ENCODE data around the gene DIO3.
"Not testable (repeated sequence)": the region's sequence is repeated elsewhere in the genome, so short reads cannot be mapped to it uniquely, and the experiment has no call there.

The DIO3 gene

DNA sequence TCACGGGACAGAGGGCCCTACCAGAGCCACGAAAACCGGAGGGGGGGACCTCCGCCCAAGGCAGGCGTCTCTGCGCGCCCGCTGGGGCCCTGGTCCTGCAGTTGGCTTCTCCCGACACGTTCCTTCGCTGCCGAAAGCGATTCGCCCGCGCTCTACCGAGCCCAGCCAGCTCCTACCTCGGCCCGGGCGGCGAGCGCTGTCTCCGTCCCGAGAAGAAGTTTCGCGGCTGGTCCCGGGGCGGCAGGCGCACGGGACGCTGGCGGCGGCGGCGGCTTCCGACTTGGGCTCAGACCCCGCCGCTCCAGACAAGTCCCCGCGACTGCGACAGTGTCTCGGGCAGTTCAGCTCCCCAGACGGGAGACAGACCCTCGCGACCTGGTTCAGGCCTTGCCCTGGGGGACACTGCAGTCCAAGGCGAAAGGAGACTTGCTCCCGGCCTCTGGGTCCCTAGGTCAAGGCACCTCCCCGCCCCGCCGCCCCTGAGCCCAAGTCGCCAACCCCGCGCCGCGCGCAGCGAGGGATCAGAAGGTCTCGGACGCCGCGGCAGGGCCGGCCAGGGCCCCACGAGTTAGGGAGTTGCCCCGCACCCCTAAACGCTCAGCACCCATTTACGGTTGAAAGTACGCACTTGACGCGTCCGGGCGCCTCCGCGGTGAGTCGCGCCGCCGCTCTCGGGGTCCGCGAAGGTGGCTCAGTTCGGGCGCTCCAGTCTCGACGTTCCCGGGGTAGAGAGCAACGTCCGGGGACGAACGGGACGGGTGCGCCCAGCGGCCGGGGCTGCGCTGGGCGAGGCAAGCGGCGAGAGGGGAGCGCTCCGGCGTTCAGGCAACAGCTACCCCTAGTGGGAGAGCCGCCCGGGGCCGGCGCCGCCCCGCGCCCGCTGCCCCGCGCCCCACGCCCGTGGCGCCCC lies 1.4 kb upstream of the DIO3 start:
- no peak for DNase-seq

DNA sequence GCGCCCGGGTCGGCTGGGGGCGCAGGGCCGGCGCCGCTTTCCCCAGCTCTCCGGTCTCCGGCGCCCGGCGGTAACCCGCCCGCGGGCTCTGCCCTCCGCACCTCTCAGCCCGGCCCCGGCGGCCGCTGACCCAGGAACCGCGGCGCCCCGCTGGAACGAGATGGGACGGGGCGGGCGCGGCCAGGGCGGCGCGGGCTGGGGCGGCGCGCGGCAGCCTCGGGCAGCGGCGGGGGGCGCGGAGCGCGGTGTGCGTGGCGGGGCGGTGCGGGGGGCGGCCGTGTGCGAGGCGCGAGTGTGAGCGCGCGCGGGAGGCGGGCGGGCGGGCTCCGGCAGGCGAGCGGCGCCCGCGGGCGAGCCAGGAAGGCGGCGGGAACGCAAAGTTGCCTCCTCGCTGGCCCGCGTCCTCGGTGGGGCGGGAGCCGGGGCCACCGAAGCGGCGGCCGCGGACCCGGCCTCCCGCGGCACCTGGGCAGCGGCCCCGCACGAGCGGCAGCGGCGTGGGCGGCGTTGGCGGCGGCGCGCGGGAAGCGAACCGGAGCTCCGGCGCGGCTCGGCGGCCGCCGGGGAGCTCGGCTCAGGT lies 671 bp upstream of the DIO3 start:
- DNase-seq = no peak

DNA sequence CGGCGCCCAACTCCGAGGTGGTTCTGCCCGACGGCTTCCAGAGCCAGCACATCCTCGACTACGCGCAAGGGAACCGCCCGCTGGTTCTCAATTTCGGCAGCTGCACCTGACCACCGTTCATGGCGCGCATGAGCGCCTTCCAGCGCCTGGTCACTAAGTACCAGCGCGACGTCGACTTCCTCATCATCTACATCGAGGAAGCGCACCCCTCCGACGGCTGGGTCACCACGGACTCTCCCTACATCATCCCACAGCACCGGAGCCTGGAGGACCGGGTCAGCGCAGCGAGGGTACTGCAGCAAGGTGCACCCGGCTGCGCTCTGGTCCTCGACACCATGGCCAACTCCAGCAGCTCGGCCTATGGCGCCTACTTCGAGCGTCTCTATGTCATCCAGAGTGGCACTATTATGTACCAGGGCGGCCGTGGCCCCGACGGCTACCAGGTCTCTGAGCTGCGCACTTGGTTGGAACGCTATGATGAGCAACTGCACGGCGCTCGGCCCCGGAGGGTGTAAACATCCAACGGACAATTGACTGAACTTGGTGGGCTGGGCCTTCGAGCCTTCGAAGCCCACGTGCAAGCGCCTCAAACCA lies 699 bp downstream of the DIO3 start:
- no peak for DNase-seq

DNA sequence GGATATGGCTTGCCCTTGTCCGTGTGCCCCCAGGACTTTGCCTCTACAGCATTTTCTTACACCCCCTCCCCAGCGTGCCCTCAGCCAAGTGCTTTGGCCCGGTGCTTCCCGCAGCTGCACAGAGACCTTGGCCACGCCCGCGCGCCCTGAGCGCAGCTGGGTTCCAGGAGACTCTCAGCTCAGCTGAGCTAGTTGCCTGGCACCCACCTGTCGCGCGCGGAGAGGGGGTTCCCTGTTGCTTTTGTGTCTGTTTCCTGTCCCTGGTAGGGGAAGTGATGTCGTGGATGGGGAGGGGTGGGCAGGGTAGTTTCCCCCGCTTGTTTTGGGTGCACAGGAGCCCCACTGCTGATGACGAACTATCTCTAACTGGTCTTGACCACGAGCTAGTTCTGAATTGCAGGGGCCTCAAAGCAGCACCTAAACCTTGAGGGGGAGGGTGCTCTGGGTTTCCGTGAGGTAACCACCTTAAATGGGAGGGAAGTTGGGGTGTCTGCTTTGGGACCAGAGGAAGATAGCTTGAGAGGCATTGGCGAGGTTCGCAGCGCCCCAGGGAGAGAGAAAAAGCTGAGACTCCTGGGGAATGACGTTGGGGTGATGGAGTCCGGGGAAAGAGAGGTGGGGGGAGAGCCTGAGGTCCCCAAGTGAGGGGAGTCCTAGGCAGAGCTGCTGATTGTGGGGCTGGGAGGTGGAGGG lies 1.5 kb downstream of the DIO3 start:
- DNase-seq = no peak

DNA sequence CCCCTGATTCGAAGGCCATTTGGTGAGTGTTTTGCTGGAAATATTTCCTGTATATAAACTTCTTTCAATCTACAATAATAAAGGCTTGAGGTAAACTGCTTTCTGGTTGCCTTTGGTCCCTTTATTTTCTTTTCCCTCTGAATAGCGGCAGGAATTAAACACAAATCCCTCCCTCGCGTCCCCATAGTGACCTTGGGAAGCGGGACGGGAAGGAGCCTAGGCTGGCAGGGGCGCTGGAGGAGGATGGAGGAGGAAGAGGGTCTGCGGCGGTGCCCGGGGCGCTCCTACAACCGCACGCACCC lies 2.0 kb downstream of the DIO3 start:
- no peak for DNase-seq

DNA sequence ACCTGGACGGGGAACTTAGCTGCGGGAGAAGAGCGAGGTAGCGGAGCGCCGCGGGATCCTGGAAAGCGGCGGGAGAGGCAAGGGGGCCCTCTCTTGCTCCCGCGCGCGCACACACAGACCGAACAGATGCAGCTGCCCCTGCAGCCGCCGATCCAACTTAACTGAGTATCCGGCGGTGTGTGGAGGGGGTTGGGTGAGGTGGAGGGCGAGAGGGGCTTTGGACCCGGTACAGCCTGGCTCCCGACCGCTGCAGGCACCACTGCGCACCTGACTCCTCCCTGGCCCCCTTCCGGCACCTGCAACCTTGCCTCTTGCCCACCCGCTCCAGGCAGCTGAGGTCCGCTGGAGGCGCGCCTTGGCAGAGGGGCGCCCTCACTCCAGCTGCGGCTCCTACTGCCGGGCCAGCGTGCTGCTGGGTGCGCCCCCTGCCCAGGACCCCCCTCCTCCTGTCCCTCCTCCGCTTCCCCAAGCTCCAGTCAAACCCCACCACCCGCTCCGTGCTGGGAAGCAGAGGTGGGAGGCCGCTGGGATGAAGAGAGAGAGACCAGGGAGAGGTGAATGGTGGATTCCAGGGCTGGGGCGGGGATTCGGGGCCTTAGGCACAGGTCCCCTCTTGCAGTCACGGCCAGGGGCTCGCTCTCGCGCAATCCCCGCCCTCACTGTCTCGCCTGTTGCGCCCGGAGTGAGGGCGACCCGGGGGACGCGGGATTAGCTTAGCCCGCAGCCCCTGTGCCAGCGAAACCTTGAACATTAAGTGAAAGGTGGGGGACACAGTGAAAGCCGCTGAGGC lies 2.6 kb downstream of the DIO3 start:
- no peak for DNase-seq

DNA sequence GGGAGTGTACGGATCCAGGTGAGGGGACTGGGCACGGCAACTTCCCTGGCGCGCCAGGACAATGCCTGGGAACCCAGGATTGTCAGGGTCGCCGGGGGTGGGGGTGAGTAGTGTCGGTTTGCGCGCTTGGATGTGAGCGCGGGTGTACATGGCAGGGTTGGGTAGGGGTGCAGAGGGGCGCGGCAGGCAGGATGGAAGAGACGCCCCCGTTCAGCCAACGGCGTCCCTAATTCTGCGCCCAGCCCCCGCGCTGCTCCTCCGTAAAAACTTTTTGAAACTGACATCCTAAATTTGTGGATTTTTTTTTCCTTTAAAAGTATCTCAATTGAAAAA lies 3.1 kb downstream of the DIO3 start:
- no peak for DNase-seq

DNA sequence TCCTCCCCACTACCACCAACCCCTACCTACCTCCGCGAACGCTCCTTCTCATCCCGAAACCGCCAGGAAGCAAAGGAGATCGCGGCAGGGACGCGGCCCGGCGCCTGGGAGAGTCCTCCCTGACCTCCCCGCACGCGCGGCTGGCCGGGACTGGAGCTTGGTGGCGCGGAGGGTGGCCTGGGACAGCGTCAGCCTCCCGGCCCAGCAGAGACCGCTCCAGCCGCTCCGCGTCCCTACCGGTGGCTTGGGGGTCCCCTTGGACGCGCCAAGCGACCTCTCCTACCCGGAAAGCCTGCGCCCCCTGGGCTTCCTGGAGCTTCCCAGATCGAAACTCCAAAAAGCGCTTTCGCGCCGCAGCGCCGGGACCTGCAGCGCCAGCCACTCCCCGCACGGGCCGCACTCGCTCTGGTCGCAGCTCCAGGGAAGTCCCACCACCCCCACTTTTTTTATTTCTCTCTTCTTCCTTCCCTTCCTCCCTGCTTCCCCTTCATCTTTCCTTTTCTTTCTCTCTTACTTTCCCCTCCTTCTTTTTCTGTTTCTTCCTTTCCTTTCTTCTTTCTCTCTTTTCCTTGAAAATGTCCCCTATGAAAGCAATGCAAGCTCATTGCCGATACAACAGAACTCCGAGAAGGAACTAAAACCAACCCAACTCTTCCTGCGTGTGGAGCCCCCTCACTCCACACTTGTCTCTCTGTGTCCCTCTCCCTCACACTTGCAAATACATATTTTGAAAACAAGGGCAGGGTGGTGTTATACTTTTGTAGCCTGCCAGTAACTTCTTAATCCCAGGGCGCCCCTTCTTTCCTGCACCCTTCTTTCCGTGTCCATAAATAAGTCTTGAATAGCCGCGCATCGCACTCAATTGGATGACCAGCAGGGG lies 3.8 kb downstream of the DIO3 start:
- DNase-seq = no peak

DNA sequence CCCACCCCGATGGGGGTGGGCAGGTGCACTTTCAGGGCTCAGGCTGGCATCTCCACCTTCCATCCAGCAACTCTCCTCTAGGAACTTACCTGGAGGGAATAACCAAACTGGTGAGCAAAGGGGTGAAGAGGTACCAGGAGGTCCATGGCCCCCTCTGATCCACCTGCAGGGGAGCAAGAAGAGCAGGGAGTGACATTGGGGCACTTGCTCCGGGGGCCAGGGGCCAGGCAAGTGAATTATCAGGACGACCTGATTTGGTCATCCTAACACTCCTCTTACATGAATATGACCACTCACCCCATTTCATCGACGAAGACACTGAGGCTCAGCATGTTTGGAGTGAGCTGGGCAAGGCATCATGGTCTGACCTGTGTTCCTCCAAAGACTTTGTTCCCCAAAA lies 6.0 kb downstream of the DIO3 start:
- no peak for DNase-seq

DNA sequence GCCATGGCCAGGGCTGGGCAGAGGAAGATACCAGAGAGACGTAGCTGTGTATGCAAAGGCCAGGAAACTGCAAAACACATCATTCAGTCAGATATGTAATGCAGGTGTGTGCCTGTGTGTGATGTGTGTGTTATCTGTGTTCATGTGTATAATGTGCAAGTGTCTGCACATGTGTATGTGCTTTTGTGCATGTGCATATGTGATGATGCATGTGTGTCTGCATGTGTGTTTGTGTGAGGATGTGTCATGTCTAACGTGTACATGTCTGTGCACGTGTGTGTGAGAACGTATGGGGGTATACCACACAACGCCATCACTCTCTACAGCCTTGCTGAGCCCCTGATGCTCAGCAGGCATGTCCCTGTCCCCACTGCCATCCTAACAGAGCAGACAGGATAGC lies 9.7 kb downstream of the DIO3 start:
- DNase-seq = no peak

DNA sequence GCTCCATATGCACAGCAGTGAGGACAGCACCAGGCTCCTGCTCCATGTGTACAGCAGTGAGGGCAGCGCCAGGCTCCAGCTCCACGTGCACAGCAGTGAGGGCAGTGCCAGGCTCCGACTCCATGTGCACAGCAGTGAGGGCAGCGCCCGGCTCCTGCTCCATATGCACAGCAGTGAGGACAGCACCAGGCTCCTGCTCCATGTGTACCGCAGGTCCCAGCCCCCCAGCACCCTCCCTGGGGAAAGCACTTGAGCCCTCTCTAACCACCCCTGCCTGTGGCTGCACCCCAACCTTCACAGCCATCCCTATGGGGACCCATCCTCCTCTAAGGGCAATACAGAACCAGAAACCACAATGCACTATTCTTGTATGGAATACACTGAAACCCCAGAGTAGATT lies 11.2 kb downstream of the DIO3 start:
- DNase-seq = not testable (repeated sequence)

DNA sequence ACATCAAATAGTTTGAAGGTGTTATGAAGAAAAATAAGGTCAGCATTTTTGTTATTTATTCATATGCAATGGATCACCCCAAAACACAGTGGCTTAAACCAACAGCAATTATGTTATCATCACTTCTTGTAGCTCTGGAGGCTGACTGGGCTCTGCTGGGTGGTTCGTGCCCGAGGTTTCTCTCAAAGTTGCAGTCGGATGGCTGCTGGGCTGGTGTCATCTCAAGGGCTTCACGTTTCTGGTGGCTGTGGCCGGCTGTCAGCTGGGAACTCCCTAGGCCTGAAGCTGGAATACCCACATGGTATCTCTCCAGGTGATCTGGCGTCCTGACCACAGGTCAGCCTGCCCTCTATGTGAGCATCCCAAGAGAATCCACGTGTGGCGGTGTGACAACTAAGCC lies 12.0 kb downstream of the DIO3 start:
- DNase-seq = no peak

DNA sequence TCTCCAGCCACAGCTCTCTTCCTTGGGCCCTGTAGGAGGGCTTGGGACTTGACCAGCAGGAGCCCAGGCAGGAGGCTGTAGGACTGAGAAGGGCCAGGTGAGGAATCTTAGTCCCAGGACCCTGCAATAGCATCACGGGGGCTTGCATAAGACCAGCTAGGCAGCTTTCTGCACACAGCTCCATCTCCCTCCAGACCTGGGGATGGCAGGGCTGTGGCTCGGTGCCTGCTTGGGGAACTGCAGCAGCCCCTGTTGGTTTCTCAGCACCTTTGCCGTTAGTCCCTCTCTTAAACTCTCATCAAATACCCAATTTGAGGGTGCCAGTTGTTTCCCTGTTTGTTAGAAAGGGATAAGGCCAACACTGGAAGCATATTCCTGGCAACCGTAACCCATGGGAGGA lies 14.3 kb downstream of the DIO3 start:
- DNase-seq = no peak

DNA sequence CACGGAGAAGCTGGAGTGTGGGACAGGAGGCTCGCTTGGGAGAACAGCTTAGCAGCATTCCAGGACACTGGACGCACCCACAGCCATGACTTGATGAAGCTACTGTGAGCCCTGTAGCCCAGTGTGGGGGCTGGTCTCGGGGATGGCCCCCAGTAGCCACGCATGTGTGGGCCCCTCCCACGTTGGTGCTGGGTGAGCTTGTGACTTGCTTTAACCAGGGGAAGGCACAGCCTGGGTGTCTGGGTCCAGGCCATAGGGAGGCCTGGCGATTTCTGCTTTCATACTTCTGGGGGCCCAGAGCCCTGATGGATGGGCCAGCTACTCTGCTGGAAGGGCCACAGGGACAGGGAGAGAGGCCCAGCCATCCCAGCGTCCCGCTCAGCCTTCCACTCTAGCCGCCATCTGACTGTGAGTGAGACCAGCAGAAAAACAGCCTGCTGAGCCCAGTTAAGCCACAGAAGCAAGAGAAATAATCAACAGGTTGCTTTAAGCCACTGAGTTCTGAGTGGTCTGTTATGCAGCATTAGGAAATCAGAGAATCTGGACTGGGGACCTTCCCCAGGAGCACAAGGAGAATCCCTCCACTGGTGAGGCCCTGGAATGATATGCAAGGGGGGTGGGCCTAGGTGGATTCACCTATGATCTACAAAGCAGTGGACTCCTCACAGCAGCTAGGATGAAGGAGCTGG lies 16.1 kb downstream of the DIO3 start:
- no peak for DNase-seq

DNA sequence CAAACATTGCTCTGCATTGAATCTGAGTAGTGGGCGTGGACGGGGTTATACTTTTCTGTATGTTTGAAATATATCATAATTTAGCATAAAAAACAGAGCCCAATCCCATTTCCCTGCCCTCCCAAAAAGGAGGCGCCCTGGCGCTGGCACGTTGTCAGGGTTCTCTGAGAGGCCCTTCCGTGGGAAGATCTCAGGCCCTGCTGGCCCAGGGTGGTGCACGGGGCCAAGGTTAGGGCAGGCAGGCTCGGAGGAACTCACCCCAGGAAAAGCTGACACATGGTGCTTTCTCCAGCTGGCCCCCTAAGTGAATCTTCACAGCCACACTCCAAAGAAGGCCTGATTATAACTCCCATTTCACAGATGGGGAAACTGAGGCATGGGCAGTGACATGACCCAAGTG lies 17.2 kb downstream of the DIO3 start:
- DNase-seq = no peak

DNA sequence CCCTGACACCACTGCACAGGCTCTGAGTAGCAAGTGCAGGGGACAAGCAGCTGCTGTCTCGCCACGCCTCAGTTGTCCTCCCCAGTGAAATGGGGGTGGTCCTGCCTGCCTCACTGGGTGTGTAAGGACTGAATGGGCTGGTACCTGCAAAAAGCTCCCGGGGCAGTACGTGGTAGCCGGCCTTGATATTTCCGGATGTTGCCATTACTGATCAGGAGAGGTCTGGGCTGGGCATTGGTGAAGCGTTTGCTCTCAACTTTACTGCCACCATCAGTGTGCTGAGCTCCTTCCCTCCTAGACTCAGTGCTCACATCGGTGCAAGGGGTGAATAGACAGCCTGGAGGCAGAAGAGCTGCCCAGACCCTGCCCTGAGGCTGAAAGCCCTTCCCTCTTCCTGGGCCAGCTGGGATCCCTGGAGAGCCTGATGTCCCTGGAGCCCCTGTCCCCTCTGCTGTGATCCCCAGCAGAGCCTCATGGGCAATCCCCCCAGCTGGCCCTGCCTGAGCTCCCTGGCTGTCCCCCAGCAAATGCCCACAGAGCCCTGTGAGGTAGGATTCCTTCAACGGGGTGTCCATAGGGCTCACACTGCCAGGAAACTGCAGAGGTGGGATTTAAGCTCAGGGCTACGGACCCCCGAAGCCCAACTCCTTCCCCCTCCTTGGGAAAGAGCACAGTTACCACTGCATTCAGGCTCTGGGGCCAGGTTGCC lies 18.2 kb downstream of the DIO3 start:
- no peak for DNase-seq

DNA sequence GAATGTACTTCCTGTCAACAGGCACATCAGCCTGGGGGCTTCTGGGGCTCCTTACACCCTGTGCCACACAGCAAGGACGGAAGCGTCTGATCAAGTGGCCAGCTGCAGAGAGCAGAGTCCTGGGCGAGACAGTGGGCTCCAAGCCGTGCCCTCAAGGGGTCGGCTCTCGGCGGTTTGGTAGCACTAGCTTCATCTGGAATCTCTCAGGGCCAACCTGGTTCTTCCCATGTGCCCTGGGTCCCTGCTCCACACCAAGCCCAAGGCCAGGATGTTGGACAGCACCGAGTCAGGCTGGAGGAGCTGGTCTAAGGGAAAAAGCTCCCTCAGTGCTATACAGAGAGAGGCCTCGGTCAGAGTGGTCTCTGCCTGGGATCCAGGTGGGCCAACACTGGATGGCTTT lies 20.5 kb downstream of the DIO3 start:
- DNase-seq = no peak

DNA sequence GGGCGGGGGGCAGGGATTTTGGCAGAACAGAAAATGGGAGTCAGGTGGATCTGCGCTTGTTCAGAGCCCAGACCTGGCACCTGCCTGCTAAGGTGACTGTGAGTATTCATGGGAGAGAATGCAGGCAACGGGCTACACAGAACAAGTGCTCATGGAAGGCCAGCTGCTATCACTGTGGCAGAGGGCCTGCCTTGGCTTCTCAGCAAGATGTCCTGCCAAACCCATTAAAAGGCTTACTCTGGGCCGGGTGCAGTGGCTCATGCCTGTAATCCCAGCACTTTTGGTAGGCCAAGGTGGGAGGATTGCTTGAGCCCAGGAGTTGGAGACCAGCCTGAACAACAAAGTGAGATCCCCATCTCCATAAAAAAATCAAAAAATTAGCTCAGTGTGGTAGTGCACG lies 21.0 kb downstream of the DIO3 start:
- no peak for DNase-seq

DNA sequence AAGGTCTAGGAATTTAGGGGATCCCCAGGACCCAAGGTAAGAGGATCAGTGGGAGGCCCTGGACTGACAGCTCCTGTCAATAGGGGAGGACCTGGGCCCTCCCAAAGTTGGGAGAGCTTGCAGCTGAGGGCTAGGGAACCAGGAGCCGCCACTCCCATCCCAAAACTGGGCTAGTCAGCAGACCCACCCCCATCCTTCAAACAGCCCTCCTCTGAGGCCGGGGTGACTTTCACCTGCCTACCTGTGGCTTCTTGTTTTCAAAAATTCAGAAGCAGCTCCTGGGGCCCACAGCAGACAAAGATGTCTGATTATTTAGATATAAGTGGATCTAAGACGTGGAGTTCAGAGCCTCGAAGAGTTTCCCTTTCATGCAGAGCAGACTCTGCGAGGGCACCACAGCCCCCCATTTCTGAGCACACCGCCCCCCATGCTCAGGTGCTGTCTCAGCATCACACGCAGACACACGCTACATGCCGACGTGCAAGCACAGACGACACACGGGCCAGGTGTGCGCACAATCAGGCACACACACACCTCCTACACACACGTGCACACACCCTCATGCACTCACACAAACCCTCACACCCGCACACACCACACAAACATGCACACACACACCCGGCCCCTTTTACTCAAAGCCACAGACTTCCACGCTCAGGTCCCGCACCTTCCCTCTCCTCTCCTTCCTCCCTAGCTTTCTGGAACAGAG lies 21.9 kb downstream of the DIO3 start:
- no peak for DNase-seq

DNA sequence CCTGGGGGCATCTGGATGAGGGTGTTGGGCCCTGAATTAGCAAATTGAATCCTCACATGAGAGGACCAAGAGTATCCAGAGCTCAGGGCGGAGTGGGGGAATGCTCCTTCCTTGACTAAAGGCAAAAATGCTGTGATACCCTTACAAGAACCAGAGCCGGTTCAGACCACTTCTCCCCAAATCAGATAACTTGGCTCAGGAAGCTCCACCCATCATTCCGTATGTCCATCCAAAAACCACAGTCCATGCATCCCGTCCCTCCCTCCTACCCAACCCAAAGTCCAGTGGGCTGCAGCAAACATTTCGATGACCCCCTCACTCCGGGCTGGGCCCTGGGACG lies 22.4 kb downstream of the DIO3 start:
- DNase-seq = no peak
